Thyroid gland (tissue), 4 donors: ENCODE results near the gene SLC1A7.

Experiments
- POLR2A ChIP-seq, 2 donors: fragments of 450-650 bp; IDR thresholded peaks; one replicate each; pipeline ENCODE4 v1.6.1; 2017; ENCODE audit warnings: antibody characterized with exemption in 2 of 2, mild to moderate bottlenecking in 2 of 2, moderate library complexity in 1 of 2
- TF ChIP-seq, protein P1 (sequence below), 6 experiments: fragments of 200-600 bp in 3 of 6; fragments of 450-650 bp in 3 of 6; sonication (generic) in 3 of 6; IDR thresholded peaks; one replicate each; pipeline ENCODE4 v1.5.1; 2016 to 2019; ENCODE audit warnings: antibody characterized with exemption in 6 of 6, mild to moderate bottlenecking in 2 of 6, inconsistent platforms in 1 of 6, moderate library complexity in 1 of 6

- TF ChIP-seq POLR2A (IDR thresholded peaks at IDR 0.05), result no peak
- TF ChIP-seq, protein P1, sequence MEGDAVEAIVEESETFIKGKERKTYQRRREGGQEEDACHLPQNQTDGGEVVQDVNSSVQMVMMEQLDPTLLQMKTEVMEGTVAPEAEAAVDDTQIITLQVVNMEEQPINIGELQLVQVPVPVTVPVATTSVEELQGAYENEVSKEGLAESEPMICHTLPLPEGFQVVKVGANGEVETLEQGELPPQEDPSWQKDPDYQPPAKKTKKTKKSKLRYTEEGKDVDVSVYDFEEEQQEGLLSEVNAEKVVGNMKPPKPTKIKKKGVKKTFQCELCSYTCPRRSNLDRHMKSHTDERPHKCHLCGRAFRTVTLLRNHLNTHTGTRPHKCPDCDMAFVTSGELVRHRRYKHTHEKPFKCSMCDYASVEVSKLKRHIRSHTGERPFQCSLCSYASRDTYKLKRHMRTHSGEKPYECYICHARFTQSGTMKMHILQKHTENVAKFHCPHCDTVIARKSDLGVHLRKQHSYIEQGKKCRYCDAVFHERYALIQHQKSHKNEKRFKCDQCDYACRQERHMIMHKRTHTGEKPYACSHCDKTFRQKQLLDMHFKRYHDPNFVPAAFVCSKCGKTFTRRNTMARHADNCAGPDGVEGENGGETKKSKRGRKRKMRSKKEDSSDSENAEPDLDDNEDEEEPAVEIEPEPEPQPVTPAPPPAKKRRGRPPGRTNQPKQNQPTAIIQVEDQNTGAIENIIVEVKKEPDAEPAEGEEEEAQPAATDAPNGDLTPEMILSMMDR (IDR thresholded peaks at IDR 0.05), result no peak
Observed at GRCh38 chr1:53145942-53146708, 3.7 kb upstream of the SLC1A7 start.
